ENCODE results near the gene ZNF839.
"Not testable (repeated sequence)": the region's sequence is repeated elsewhere in the genome, so short reads cannot be mapped to it uniquely, and the experiment has no call there.

- not testable (repeated sequence) for TF ChIP-seq CBFB (CRISPR knock-in tag; IDR thresholded peaks at IDR 0.05; ENCODE audit: low read depth); CTCF (IDR thresholded peaks at IDR 0.05); TP53 (CRISPR knock-in tag; IDR thresholded peaks at IDR 0.05); ARID4B (CRISPR knock-in tag; IDR thresholded peaks at IDR 0.05; ENCODE audit: borderline replicate concordance); JUN (CRISPR knock-in tag; IDR thresholded peaks at IDR 0.05); MAX (CRISPR knock-in tag; IDR thresholded peaks at IDR 0.05); ATF3 (CRISPR knock-in tag; conservative IDR thresholded peaks at IDR 0.05); USF1 (CRISPR knock-in tag; IDR thresholded peaks at IDR 0.05); TEAD4 (CRISPR knock-in tag; IDR thresholded peaks at IDR 0.05)
Observed at GRCh38 chr14:102351593-102351992, 32.0 kb downstream of the ZNF839 start.

Measured in WTC11 (cell line).